HepG2 (cell line): ENCODE measurements around the gene FLAD1. TPM values are rescaled to one million over a fixed set of nuclear protein-coding genes. Genes with fewer than 3 reads are reported as not detected.

Source experiments
- DPF2 ChIP-seq: sonication (generic); formaldehyde crosslinking; IDR thresholded peaks from 2 replicates; pipeline ENCODE4 v1.4.0; 2020; ENCODE audit warnings: mild to moderate bottlenecking, low read depth, missing genetic modification reagents, borderline replicate concordance
- FIP1L1 ChIP-seq: fragments of 200-400 bp; formaldehyde crosslinking; IDR thresholded peaks from 2 replicates; pipeline ENCODE4 v1.6.1; 2018; ENCODE audit warnings: low read depth, mild to moderate bottlenecking, low read length, moderate library complexity, borderline replicate concordance; ENCODE audit not compliant: insufficient read depth
- IKZF4 ChIP-seq: sonication (generic); formaldehyde crosslinking; IDR thresholded peaks from 2 replicates; pipeline ENCODE4 v1.5.1; 2020; ENCODE audit warnings: borderline replicate concordance, mild to moderate bottlenecking, low read depth, missing genetic modification reagents; ENCODE audit errors: not compliant biosample characterization
- KAT8 ChIP-seq: IDR thresholded peaks from 2 replicates; pipeline ENCODE4 v1.6.1; 2016; ENCODE audit warnings: missing genetic modification reagents, missing compliant biosample characterization
- XRCC5 ChIP-seq: fragments of 200-400 bp; formaldehyde crosslinking; optimal IDR thresholded peaks from 2 replicates; pipeline ENCODE3; 2017; ENCODE audit warnings: mild to moderate bottlenecking, low read length
- ZNF354B ChIP-seq: sonication (generic); formaldehyde crosslinking; IDR thresholded peaks from 2 replicates; pipeline ENCODE4 v1.8.0; 2022; ENCODE audit warnings: mild to moderate bottlenecking, missing genetic modification reagents
- ZNF746 ChIP-seq: sonication (generic); formaldehyde crosslinking; IDR thresholded peaks from 2 replicates; pipeline ENCODE4 v1.8.0; 2022; ENCODE audit warnings: mild to moderate bottlenecking, missing genetic modification reagents
- polyA plus RNA-seq, 8 experiments: library from polyadenylated mRNA; depleted of rRNA in 3 of 8; stranded (reverse) in 7 of 8; unstranded in 1 of 8; fragments of >200 nt; fragmentation: Illumina TruSeq in 4 of 8; extraction: Trizol in 4 of 8; gene quantifications; 2 replicates each; pipeline versions ENCODE4 v1.2.1 to v1.2.3, GENCODE V29; 2011 to 2016; ENCODE audit warnings: low read depth in 4 of 8, missing spikeins in 1 of 8, mixed read lengths in 1 of 8; ENCODE audit not compliant: insufficient read depth in 1 of 8
- total RNA-seq, 5 experiments: library from RNA; depleted of rRNA; stranded (reverse); fragments of >200 nt; fragmentation: Illumina TruSeq; extraction: Trizol; gene quantifications; 2 replicates each; pipeline ENCODE4 v1.2.3, GENCODE V29; 2016; ENCODE audit warnings: low read depth in 1 of 5
- TF ChIP-seq, protein P1 (sequence below): sonication (generic); formaldehyde crosslinking; IDR thresholded peaks from 2 replicates; pipeline ENCODE4 v1.9.0; 2021; ENCODE audit warnings: mild to moderate bottlenecking, missing genetic modification reagents
- TF ChIP-seq, protein P2 (sequence below): IDR thresholded peaks from 2 replicates; pipeline ENCODE4 v1.6.1; 2016; ENCODE audit warnings: missing compliant biosample characterization, missing genetic modification reagents, borderline replicate concordance
- TF ChIP-seq, protein P3 (sequence below): sonication (generic); formaldehyde crosslinking; IDR thresholded peaks from 2 replicates; pipeline ENCODE4 v1.4.0; 2020; ENCODE audit warnings: mild to moderate bottlenecking, missing genetic modification reagents, borderline replicate concordance
- TF ChIP-seq, protein P4 (sequence below): sonication (generic); formaldehyde crosslinking; IDR thresholded peaks from 2 replicates; pipeline ENCODE4 v1.4.0; 2020; ENCODE audit warnings: missing genetic modification reagents

The FLAD1 gene
- total and polyA plus RNA-seq, 2 of the 13 experiments (the other 11 are each of a cell fraction or from before 2014, with no cell fraction given): 25.9 to 32.8 TPM

DNA sequence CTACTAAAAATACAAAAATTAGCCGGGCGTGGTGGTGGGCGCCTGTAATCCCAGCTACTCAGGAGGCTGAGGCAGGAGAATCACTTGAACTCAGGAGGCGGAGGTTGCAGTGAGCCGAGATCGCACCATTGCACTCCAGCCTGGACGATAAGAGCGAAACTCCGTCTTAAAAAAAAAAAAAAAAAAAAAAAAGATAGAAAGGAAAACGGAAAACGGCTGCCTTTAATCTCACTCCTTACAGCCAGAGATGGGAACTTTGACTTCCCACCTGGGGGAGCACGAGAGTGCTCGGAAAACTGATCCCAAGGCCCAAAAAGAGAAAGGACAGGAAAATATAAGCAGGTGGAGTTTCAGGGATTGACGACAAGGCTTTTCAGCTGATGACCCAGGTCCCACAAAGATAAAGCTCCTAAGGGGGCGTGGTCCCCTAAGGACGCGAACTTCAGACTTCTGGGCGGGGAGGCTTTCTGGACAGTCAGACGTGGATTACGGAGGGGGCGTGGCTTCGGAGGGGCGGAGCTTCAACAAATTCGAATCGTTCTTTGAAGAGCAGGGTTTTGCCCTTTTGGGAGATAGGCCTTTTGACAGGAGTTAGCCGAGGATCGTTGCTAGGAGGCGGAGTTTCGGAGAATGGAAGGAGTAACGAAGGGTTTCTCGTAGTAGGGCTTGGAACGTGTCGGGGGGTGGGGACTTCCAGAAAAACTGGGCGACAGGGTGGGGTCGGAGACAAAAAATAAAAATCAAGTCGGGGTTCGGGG, 9.6 kb upstream of the FLAD1 start (continued):
- TF ChIP-seq, protein P1, sequence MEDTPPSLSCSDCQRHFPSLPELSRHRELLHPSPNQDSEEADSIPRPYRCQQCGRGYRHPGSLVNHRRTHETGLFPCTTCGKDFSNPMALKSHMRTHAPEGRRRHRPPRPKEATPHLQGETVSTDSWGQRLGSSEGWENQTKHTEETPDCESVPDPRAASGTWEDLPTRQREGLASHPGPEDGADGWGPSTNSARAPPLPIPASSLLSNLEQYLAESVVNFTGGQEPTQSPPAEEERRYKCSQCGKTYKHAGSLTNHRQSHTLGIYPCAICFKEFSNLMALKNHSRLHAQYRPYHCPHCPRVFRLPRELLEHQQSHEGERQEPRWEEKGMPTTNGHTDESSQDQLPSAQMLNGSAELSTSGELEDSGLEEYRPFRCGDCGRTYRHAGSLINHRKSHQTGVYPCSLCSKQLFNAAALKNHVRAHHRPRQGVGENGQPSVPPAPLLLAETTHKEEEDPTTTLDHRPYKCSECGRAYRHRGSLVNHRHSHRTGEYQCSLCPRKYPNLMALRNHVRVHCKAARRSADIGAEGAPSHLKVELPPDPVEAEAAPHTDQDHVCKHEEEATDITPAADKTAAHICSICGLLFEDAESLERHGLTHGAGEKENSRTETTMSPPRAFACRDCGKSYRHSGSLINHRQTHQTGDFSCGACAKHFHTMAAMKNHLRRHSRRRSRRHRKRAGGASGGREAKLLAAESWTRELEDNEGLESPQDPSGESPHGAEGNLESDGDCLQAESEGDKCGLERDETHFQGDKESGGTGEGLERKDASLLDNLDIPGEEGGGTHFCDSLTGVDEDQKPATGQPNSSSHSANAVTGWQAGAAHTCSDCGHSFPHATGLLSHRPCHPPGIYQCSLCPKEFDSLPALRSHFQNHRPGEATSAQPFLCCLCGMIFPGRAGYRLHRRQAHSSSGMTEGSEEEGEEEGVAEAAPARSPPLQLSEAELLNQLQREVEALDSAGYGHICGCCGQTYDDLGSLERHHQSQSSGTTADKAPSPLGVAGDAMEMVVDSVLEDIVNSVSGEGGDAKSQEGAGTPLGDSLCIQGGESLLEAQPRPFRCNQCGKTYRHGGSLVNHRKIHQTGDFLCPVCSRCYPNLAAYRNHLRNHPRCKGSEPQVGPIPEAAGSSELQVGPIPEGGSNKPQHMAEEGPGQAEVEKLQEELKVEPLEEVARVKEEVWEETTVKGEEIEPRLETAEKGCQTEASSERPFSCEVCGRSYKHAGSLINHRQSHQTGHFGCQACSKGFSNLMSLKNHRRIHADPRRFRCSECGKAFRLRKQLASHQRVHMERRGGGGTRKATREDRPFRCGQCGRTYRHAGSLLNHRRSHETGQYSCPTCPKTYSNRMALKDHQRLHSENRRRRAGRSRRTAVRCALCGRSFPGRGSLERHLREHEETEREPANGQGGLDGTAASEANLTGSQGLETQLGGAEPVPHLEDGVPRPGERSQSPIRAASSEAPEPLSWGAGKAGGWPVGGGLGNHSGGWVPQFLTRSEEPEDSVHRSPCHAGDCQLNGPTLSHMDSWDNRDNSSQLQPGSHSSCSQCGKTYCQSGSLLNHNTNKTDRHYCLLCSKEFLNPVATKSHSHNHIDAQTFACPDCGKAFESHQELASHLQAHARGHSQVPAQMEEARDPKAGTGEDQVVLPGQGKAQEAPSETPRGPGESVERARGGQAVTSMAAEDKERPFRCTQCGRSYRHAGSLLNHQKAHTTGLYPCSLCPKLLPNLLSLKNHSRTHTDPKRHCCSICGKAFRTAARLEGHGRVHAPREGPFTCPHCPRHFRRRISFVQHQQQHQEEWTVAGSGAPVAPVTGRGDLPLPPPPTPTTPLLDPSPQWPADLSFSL (CRISPR knock-in tag): peak; percentile 35; the same call in 1 of the 2 replicates
- TF ChIP-seq, protein P2, sequence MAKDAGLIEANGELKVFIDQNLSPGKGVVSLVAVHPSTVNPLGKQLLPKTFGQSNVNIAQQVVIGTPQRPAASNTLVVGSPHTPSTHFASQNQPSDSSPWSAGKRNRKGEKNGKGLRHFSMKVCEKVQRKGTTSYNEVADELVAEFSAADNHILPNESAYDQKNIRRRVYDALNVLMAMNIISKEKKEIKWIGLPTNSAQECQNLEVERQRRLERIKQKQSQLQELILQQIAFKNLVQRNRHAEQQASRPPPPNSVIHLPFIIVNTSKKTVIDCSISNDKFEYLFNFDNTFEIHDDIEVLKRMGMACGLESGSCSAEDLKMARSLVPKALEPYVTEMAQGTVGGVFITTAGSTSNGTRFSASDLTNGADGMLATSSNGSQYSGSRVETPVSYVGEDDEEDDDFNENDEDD (CRISPR knock-in tag): no peak; the same call in 1 of the 2 replicates
- TF ChIP-seq XRCC5: no peak
- TF ChIP-seq, protein P3, sequence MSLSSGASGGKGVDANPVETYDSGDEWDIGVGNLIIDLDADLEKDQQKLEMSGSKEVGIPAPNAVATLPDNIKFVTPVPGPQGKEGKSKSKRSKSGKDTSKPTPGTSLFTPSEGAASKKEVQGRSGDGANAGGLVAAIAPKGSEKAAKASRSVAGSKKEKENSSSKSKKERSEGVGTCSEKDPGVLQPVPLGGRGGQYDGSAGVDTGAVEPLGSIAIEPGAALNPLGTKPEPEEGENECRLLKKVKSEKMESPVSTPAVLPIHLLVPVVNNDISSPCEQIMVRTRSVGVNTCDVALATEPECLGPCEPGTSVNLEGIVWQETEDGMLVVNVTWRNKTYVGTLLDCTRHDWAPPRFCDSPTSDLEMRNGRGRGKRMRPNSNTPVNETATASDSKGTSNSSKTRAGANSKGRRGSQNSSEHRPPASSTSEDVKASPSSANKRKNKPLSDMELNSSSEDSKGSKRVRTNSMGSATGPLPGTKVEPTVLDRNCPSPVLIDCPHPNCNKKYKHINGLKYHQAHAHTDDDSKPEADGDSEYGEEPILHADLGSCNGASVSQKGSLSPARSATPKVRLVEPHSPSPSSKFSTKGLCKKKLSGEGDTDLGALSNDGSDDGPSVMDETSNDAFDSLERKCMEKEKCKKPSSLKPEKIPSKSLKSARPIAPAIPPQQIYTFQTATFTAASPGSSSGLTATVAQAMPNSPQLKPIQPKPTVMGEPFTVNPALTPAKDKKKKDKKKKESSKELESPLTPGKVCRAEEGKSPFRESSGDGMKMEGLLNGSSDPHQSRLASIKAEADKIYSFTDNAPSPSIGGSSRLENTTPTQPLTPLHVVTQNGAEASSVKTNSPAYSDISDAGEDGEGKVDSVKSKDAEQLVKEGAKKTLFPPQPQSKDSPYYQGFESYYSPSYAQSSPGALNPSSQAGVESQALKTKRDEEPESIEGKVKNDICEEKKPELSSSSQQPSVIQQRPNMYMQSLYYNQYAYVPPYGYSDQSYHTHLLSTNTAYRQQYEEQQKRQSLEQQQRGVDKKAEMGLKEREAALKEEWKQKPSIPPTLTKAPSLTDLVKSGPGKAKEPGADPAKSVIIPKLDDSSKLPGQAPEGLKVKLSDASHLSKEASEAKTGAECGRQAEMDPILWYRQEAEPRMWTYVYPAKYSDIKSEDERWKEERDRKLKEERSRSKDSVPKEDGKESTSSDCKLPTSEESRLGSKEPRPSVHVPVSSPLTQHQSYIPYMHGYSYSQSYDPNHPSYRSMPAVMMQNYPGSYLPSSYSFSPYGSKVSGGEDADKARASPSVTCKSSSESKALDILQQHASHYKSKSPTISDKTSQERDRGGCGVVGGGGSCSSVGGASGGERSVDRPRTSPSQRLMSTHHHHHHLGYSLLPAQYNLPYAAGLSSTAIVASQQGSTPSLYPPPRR (CRISPR knock-in tag): no peak
- TF ChIP-seq IKZF4 (CRISPR knock-in tag): no peak
- TF ChIP-seq ZNF354B (CRISPR knock-in tag): no peak
- no peak for TF ChIP-seq FIP1L1
- TF ChIP-seq DPF2: no peak
- TF ChIP-seq ZNF746 (CRISPR knock-in tag): 0 out of 2 replicates have a peak, but pooled peaks have one; percentile 81
- no peak for TF ChIP-seq KAT8 (CRISPR knock-in tag)
- TF ChIP-seq, protein P4, sequence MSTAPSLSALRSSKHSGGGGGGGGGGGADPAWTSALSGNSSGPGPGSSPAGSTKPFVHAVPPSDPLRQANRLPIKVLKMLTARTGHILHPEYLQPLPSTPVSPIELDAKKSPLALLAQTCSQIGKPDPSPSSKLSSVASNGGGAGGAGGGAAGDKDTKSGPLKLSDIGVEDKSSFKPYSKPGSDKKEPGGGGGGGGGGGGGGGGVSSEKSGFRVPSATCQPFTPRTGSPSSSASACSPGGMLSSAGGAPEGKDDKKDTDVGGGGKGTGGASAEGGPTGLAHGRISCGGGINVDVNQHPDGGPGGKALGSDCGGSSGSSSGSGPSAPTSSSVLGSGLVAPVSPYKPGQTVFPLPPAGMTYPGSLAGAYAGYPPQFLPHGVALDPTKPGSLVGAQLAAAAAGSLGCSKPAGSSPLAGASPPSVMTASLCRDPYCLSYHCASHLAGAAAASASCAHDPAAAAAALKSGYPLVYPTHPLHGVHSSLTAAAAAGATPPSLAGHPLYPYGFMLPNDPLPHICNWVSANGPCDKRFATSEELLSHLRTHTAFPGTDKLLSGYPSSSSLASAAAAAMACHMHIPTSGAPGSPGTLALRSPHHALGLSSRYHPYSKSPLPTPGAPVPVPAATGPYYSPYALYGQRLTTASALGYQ (CRISPR knock-in tag): no peak
